ENCODE measurements around the gene HSD3B2. TPM values are rescaled to one million over a fixed set of nuclear protein-coding genes. Genes with fewer than 3 reads are reported as not detected.

The HSD3B2 gene
- total RNA-seq, 4 donors from 2014 or later, result 3.0 to 125 (median 46.4) TPM

- in situ Hi-C loops (cut with MboI; ENCODE audit: low pct_ligation_motif_present in 1 of 4, low pct_unique_long_range_greater_than_20kb in 1 of 4, low sequenced_read_pairs in 3 of 4), result no loop called here
- Histone ChIP-seq H3K27ac (no peak overlapping the region), H3K4me3 (no peak overlapping the region), H3K27me3 (no peaks in the 10 kb centered on the region), H3K9me3 (no peaks in the 10 kb centered on the region), H3K4me1 (peaks cover 0 to 33% (median 14%) of the 10 kb centered on the region in 4 donors), H3K36me3 (no peaks in the 10 kb centered on the region)
- WGBS, 2 donors (ENCODE audit: low coverage in 1 of 2), result 85% methylated on average over 2 of the region's 2 CpGs; no CpG with 5 or more reads in 1 of the 2 donors
- intact Hi-C loops (cut with DNase I; ENCODE audit: low total_unique reads), result no loop called here
- TF ChIP-seq POLR2A (IDR thresholded peaks at IDR 0.05) (no peak), EP300 (IDR thresholded peaks at IDR 0.05; ENCODE audit: low read depth) (no peak), POLR2AphosphoS5 (IDR thresholded peaks at IDR 0.05) (no peak), CTCF (IDR thresholded peaks at IDR 0.05) (no peak)
- no peak for DNase-seq
Observed at GRCh38 chr1:119370748-119371147, 44.2 kb upstream of the HSD3B2 start.

- Histone ChIP-seq H3K4me3 (no peak overlapping the region), H3K27me3 (no peaks in the 10 kb centered on the region), H3K9me3 (no peaks in the 10 kb centered on the region), H3K27ac (no peak overlapping the region), H3K4me1 (peaks cover 0 to 33% (median 14%) of the 10 kb centered on the region in 4 donors), H3K36me3 (no peaks in the 10 kb centered on the region)
- intact Hi-C loops (cut with DNase I; ENCODE audit: low total_unique reads) (no loop called here), in situ Hi-C loops (cut with MboI; ENCODE audit: low pct_ligation_motif_present in 1 of 4, low pct_unique_long_range_greater_than_20kb in 1 of 4, low sequenced_read_pairs in 3 of 4) (no loop called here)
- 21 to 31% methylated on average over 2 of the region's 2 CpGs for WGBS, 2 donors (ENCODE audit: low coverage in 1 of 2)
- TF ChIP-seq CTCF (IDR thresholded peaks at IDR 0.05), result no peak
- no peak for TF ChIP-seq POLR2AphosphoS5 (IDR thresholded peaks at IDR 0.05)
- TF ChIP-seq EP300 (IDR thresholded peaks at IDR 0.05; ENCODE audit: low read depth), result no peak
- no peak for TF ChIP-seq POLR2A (IDR thresholded peaks at IDR 0.05)
- DNase-seq, result no peak
Observed at GRCh38 chr1:119371815-119372214, 43.1 kb upstream of the HSD3B2 start.

- peak in 4 of 5 experiments; percentile 26 to 55 (median 36) for TF ChIP-seq CTCF (IDR thresholded peaks at IDR 0.05)
- no peak for TF ChIP-seq POLR2AphosphoS5 (IDR thresholded peaks at IDR 0.05)
- no peak for TF ChIP-seq POLR2A (IDR thresholded peaks at IDR 0.05)
- TF ChIP-seq EP300 (IDR thresholded peaks at IDR 0.05; ENCODE audit: low read depth), result no peak
- no peaks in the 10 kb centered on the region for H3K9me3 ChIP-seq
- in situ Hi-C loops (cut with MboI; ENCODE audit: low pct_ligation_motif_present in 1 of 4, low pct_unique_long_range_greater_than_20kb in 1 of 4, low sequenced_read_pairs in 3 of 4) (no loop called here), intact Hi-C loops (cut with DNase I; ENCODE audit: low total_unique reads) (no loop called here)
- peaks cover 0 to 33% (median 14%) of the 10 kb centered on the region in 4 donors for H3K4me1 ChIP-seq
- 25 to 57% methylated on average over 1 to 6 of the region's 6 CpGs for WGBS, 2 donors (ENCODE audit: low coverage in 1 of 2)
- H3K27me3 ChIP-seq, result no peaks in the 10 kb centered on the region
- H3K27ac ChIP-seq, result peak overlapping the region in 2 of 4 donors; percentile 8 to 29
- no peak overlapping the region for H3K4me3 ChIP-seq
- peak; percentile 55 for DNase-seq
- no peaks in the 10 kb centered on the region for H3K36me3 ChIP-seq
Observed at GRCh38 chr1:119372503-119373086, 42.4 kb upstream of the HSD3B2 start.

GRCh38 chr1:119373465-119373864 is 41.5 kb upstream of the HSD3B2 start:
- Histone ChIP-seq H3K27ac (no peak overlapping the region), H3K4me1 (peaks cover 0 to 33% (median 14%) of the 10 kb centered on the region in 4 donors), H3K36me3 (no peaks in the 10 kb centered on the region), H3K9me3 (no peaks in the 10 kb centered on the region), H3K27me3 (no peaks in the 10 kb centered on the region), H3K4me3 (no peak overlapping the region)
- TF ChIP-seq POLR2AphosphoS5 (IDR thresholded peaks at IDR 0.05) (no peak), POLR2A (IDR thresholded peaks at IDR 0.05) (no peak), CTCF (IDR thresholded peaks at IDR 0.05) (no peak), EP300 (IDR thresholded peaks at IDR 0.05; ENCODE audit: low read depth) (no peak)
- in situ Hi-C loops (cut with MboI; ENCODE audit: low pct_ligation_motif_present in 1 of 4, low pct_unique_long_range_greater_than_20kb in 1 of 4, low sequenced_read_pairs in 3 of 4) (no loop called here), intact Hi-C loops (cut with DNase I; ENCODE audit: low total_unique reads) (no loop called here)
- no peak for DNase-seq
- 40 to 51% methylated on average over 1 to 2 of the region's 2 CpGs for WGBS, 2 donors (ENCODE audit: low coverage in 1 of 2)

Data from transverse colon (tissue), 4 donors.